ENCODE measurements around the gene PARVB.

PARVB gene

GRCh38 chr22:44187652-44188230, 163.6 kb downstream of the PARVB start:
- DNase-seq = no peak

DNA sequence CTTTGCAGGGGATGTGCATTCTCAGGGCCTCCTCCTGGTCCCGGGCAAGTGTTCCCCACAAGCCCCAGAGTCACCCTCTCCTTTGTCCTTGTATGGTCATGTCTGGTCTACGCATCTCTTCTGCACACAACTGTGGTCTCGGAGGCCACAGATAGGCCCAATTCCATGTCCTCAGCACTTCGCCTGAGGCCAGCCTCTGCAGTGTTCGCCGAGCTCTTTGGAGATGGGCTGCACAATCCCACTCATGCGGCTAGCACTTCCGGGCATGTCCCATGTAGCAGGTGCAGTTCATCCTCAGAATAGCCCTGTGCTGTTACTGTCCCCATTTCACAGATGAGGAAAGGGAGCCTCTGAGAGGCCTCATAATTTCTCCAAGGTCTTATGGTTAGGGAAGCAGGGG, 164.2 kb downstream of the PARVB start:
- no peak for DNase-seq

DNA sequence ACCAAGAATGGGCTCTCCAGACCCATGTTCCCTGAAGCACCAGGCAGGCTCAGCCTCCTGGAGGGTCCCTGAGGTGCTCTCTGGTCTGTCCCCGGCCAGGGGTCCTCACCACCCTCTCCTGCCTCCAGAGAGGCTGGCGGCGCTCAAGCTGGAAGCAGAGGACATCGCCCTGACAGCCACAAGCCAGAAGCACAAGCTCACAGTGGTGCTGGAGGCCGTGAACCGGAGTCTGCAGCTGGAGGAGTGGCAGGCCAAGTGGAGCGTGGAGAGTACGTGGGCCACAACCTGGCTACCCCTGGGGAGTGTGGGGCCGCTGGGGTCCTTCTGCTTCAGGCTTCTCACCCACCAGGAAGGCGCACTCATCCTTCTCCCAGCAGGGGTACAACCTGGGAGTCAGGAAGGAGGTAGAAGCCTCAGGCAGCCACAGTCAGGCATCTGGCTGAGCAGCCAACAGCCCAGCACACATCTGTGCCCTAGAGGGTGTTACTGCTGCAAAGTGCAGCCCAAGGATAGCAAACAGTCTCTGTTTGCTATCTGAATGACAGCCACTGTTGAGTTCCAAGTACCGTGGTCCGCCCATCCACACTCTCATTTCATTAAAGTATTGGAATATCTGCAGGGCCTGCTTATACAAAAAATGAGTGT, 165.0 kb downstream of the PARVB start:
- DNase-seq = no peak

DNA sequence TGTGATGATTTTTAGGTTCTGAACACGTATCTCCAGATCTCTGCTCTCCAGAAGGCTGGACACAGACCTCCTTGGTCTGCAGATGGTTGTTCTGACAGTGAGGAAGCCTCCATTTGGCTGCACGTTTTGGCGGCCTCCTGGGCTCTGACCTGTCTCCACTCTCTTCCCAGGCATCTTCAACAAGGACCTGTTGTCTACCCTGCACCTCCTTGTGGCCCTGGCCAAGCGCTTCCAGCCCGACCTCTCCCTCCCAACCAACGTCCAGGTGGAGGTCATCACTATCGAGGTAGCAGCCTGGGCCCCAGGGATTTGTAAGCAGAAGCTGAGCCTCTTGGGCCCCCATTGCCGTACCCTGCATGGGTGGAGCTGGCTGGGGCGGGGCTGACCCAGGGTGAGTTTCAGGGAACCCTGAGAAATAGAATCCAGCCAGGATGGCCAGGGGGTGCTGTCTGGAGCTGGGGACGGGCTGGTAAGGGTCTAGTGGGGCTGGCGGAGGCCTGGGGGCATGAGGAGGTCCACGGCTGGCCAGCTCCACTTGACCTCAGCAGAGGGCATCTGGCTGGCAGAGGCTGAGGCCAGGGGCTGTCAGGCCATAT, 166.4 kb downstream of the PARVB start:
- DNase-seq = no peak

GRCh38 chr22:44191036-44191454, 166.9 kb downstream of the PARVB start:
- no peak for DNase-seq

- DNase-seq = peak; percentile 50
Measured at GRCh38 chr22:44192098-44192815, 168.2 kb downstream of the PARVB start.

GRCh38 chr22:44192816-44193534, 168.9 kb downstream of the PARVB start:
- DNase-seq = no peak

DNA sequence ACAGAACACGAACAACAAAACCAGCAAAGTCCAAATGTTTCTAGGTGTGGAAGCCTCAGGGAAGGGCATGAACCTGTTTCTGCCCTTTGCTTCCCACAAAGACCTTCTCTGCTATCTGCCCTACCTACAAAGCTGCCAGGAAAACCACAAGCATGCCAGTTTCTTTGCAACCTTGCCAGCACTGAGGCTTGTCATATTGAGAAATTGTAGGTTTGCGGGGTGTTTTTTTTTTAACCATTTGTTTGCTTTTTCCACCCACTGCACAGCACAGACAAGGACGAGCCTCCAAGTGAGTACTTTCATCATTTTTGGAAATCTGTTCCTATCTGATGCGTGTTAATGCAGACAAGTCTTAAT, 169.4 kb downstream of the PARVB start:
- no peak for DNase-seq

GRCh38 chr22:44194569-44194968, 170.5 kb downstream of the PARVB start:
- no peak for DNase-seq

DNA sequence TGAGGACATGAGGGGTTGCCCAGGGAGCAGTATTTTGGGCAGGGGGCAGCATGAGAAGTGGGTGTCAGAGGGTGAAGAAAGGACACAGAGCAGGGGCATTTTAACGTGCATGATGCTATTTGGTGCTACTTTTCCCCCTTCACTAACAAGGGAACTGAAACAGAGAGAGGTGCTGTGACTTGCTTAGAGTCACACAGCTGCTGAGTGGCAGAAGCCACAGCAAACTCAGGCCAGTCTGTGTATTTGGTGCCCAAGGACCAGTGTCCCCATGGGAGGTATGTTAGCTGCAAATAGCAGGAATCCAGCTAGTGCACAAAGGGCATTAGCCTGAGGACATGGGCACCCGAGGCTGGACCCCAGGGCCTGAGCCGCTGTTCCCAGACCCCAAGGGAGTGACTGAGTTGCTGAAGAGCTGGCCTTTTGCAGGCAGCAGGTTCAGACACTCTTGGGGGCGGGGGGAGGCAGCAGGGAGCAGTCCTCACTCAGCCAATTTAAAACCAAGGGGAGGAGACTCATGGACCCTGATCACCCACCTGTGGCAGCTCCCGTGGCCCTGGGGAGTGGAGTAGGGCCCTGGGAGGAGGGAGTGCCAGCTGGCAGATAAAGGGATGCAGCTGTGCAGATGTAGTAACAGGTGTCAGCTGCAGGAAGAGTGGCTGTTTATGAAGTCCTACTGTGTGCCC, 171.2 kb downstream of the PARVB start:
- DNase-seq = no peak

DNA sequence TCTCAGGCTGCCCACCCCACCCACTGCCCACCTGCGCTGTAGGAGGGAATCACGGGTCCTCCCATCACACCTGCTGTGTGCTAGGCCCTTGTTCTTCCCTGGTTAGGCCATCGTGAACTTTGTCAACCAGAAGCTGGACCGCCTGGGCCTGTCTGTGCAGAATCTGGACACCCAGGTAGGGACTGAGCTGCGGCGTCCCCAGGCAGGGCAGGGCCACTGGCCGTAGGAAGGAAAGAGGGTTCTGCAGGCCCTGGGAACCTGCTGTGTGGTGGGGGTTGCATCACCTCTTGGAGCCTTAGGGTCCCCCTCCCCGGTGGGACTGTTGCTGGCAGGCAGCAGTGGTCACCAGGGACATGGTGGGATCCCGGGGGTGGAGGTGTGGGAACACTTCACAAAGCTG, 172.1 kb downstream of the PARVB start:
- DNase-seq = no peak

- no peak for DNase-seq
Measured at GRCh38 chr22:44196731-44197131, 172.6 kb downstream of the PARVB start.

GRCh38 chr22:44197271-44197670, 173.2 kb downstream of the PARVB start:
- no peak for DNase-seq

- DNase-seq = no peak
Measured at GRCh38 chr22:44199164-44199563, 175.1 kb downstream of the PARVB start.

GRCh38 chr22:44199866-44200265, 175.8 kb downstream of the PARVB start:
- DNase-seq = no peak

GRCh38 chr22:44200451-44200850, 176.3 kb downstream of the PARVB start:
- no peak for DNase-seq

- DNase-seq = no peak
Measured at GRCh38 chr22:44200855-44201550, 176.9 kb downstream of the PARVB start.

- DNase-seq = no peak
Measured at GRCh38 chr22:44201665-44202064, 177.6 kb downstream of the PARVB start.

DNA sequence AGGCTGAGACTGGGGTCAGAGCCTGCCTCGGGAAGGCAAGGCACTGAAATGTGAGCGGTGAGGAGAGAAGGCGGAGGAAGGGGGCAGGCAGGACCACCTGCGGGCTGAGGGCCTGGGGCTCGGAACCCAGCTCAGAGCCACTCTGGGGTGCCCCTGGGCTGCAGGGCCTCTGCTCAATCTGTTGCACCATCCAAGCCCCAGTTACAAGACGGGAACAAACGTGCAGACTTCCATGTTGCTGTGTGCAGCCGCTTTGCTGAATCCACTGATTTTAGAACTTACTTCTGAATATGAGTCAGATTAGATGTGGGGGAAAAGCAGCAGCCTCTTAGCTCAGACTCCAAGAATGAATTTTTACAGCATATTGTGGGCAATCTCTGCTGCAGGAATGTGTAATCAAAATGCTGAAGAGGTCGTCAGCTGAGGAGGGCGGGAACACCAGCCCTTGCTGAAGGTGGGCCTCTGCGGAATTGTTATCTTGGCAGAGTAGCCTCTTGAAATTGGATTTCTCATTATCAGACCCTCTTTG, 178.2 kb downstream of the PARVB start:
- no peak for DNase-seq

- no peak for DNase-seq
Measured at GRCh38 chr22:44203203-44203602, 179.1 kb downstream of the PARVB start.

- no peak for DNase-seq
Measured at GRCh38 chr22:44204739-44205515, 180.8 kb downstream of the PARVB start.

All from CD4-positive, alpha-beta T cell treated with Interleukin-12 subunit alpha and Interleukin-12 subunit beta, for 1 hour (primary cell).